Spleen (tissue), 7 donors: ENCODE results near the gene IL18.

ENCODE experiments used
- CTCF ChIP-seq, 11 experiments: fragments of 200-600 bp in 7 of 11; fragments of 450-650 bp in 4 of 11; sonication (generic) in 4 of 11; IDR thresholded peaks in 8 of 11; conservative IDR thresholded peaks in 3 of 11; 1 replicate in 7 of 11; 2 replicates in 4 of 11; pipeline versions ENCODE4 v1.4.0 to v1.8.0; 2016 to 2021; ENCODE audit warnings: antibody characterized with exemption in 11 of 11, inconsistent platforms in 4 of 11, mild to moderate bottlenecking in 1 of 11
- POLR2A ChIP-seq, 3 donors: fragments of 450-650 bp; IDR thresholded peaks; one replicate each; pipeline ENCODE4 v1.5.1; 2017; ENCODE audit warnings: antibody characterized with exemption in 3 of 3, mild to moderate bottlenecking in 1 of 3
- donor health status: DM: no; HTN: no; CAD: no; lungs with moderate emphysema.
- donor health status: DM: no; HTN: no; CAD: no.
- donor health status: DM: no; HTN: no; CAD: no.

GRCh38 chr11:112121981-112122615, 41.8 kb downstream of the IL18 start:
- TF ChIP-seq CTCF (IDR thresholded peaks at IDR 0.05 in 8 of 11, conservative IDR thresholded peaks at IDR 0.05 in 3 of 11) (no peak), POLR2A (IDR thresholded peaks at IDR 0.05) (no peak)
